ENCODE data around the gene ADD2.

DNA sequence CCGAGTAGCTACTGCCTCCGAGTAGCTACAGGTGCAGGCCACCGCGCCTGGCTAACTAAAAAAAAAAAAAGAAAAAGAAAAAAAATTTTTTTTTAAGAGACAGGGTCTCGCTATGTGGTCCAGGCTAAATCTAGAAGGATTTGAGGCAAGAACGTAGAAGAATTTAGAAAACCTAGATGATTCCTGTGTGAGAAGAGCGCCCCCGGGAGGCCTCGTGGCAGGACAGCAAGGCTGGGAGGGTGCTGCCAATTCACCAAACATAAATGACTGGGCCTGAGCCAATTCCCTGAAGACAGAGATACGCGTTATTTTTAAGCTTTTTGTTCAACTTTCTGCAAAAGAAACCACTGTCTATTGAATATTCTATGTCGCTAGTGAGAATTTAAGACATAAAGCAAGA is 124.3 kb downstream of the ADD2 start:
- TF ChIP-seq PPARA (CRISPR knock-in tag; IDR thresholded peaks at IDR 0.05; ENCODE audit: borderline replicate concordance) (no peak), OSR1 (CRISPR knock-in tag; IDR thresholded peaks at IDR 0.05) (no peak), RARB (CRISPR knock-in tag; IDR thresholded peaks at IDR 0.05) (no peak), TSHZ2 (CRISPR knock-in tag; IDR thresholded peaks at IDR 0.05) (no peak), BACH2 (CRISPR knock-in tag; IDR thresholded peaks at IDR 0.05; ENCODE audit: borderline replicate concordance) (no peak), CSRNP3 (CRISPR knock-in tag; IDR thresholded peaks at IDR 0.05) (no peak)

All from SK-N-SH treated with all-trans-retinoic acid at 6 μM for 48 hours (cell line).